Kidney capillary endothelial cell (primary cell): ENCODE measurements around the gene D2HGDH.
"Not testable (repeated sequence)": the region's sequence is repeated elsewhere in the genome, so short reads cannot be mapped to it uniquely, and the experiment has no call there.

Experiments used
- DNase-seq: peaks from one replicate; pipeline ENCODE4 v3.0.0-alpha.2; 2018; ENCODE audit warnings: low spot score

The D2HGDH gene

DNA sequence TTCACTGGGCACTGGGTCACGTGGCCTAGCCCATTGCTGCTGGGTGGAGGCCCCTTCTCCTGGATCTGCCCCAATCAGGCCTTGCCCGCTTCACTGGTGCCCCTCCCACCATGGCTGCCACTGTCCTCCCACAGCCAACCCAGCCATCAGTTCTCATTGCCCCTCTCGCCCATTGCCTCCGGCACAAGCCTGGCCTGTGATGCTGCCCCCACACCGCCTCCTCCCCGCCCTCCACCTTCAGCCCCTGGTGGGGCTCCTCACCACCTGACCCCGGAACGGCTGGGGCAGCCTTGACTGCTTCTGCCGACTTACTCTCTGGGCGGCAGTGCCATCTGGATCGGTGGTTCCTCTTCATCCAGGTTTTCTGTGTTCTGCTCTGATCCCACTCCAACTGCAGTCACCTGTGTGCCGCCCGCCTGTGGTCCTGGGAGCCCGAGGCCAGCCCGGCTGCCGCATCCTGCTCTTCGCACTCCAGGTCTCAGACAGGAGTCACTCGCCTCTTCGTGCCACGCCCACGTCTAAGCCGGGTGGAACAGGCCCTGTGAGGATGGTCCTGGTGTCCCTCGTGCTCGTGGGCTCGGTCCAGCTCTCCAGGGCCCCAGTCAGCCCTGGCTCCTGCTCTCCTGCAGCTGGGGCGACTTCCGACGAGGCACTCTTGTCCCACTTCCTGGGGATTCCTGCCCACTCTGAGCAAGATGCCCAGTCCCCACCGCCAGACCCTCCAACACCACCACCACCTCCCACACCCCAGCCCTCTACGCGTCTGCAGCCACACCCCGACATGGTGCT is 14.2 kb downstream of the D2HGDH start:
- DNase-seq = no peak

DNA sequence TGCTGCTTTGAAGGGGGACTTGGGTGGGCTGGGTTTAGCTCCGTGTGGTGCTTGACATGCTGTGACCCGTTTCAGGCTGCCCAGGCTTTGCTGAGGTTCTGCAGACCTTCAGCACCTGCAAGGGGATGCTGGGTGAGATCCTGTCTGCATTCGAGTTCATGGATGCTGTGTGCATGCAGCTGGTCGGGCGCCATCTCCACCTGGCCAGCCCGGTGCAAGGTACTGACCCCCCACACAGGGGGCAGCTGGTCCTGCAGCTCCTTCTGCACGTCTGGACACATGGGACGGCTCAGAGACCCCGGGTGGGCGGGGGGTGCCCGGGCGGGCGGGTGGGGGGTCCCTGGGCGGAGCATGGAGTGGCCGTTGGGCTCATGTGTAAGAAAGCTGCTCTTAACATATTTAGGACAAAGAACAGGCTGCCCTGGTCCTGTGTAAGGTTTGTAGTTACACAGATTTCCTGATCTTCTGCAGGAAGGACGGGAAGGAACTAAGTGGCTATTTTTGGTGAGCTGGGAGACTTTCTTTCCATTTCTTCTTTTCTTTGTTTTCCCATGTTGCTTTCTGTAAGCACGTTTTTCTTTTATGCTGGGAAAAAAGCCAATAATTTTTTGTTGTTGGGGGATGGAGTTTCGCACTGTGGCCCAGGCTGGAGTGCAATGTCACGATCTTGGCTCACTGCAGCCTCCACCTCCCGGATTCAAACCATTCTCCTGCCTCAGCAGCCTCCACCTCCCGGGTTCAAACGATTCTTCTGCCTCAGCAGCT is 15.8 kb downstream of the D2HGDH start:
- no peak for DNase-seq

DNA sequence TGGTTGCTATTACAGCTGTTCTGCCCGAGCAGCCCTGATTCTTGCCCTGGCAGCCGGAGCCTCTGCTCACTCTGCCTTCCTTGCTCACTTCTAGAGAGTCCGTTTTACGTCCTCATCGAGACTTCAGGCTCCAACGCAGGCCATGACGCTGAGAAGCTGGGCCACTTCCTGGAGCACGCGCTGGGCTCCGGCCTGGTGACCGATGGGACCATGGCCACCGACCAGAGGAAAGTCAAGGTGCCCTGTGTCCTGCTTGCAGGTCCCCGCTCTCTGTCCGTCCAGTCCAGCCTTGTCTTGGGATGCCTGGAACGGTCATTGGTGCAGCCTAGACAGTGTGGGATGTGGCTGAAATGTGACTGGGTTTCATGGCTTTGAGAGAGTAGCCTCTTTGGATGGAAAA is 16.7 kb downstream of the D2HGDH start:
- no peak for DNase-seq

DNA sequence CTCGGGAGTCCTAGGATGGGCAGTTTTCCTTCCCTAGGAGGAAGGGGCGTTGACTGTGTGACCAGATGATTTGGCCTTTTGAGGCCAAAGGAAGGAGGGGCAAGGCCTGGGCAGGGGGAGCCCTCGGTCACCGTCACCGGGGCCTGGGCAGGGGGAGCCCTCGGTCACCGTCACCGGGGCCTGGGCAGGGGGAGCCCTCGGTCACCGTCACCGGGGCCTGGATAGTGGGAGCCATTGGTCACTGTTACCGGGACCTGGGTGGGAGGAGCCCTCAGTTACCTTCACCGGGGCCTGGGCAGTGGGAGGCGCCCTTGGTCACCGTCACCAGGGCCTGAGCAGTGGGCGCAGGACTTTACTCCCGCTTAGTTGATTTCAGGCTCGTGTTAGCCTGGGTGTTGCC is 17.3 kb downstream of the D2HGDH start:
- DNase-seq = no peak

DNA sequence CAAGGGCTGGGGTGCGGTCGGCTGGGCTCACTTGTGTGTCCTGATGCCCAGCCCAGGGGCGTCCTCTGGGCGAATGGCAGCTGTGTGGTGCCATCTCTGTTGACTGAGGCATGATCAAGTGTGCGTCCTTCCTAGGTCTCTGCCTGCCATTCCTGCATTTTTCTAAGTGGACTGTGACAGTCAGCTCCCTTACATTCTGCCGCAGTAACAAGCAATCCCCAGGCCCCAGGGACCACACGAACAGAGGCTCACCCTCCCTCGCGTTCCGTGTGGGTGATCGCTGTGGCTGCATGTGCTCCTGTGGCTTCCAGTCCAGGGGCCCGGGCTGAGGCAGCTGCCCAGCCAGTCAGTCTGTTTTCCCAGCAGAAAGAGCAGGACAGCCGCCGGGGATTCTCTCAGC is 17.8 kb downstream of the D2HGDH start:
- no peak for DNase-seq

DNA sequence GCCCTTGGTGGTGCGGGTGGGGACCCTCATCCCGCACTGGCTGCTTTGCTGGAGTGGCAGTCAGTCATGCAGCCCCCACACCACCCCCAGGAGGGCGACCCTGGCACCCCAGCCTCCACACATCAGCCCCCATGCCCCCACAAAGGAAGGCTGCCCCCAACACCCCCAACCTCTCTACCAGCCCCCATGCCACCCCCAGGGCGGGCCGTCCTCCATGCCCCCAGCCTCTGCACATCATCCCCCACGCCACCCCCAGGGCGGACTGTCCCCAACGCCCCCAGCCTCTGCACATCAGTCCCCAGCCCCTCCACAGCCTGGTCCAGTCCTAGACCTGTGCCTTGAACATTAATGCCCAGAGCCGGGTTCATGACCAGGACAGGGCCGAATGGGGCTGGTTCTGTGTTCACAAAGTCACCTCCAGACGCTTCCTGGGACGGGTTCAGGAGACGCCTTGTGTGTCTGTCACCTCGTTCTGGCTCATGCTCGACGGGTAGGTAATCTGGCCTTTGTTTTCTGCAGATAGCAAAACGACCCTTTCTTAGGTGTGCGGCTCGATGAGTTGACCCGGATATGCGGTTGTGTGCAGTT is 18.4 kb downstream of the D2HGDH start:
- DNase-seq = no peak

DNA sequence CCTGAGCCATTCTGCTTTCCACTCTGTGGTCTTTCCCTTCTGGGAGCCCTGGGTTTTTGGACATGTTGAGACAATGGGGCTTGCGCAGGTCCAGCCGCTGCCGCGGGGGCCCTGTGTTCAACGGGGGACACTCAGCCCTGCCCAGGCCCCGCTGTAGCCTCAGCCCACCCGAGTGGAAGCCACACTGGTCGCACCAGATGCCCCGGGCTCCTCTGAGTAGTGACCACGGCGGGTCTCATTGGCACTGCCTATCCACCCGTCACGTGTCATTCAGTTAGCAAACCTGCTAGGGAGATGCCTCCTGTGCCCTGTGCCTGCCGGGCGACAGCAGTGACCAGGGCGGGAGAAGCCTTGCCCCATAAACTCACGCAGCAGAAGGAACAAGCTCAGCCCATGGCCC is 19.1 kb downstream of the D2HGDH start:
- DNase-seq = no peak

DNA sequence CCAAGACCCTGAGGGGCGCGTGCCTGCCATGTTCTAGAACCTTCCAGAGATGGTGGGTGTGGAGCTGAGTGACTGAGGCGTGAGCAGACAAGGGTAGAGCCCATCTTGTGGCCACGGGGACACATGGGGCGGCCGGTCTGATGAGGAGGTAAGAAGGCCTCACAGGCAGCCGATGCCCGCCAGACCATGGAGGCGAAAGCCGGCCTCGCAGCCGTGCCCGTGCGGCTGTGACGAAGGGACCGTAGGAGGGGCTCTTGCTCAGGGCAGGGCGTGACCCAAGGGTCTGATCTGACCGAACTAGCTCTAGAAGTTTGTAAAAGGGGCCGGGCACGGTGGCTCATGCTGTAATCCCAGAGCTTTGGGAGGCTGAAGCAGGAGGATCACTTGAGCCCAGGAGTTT is 19.6 kb downstream of the D2HGDH start:
- DNase-seq = no peak

DNA sequence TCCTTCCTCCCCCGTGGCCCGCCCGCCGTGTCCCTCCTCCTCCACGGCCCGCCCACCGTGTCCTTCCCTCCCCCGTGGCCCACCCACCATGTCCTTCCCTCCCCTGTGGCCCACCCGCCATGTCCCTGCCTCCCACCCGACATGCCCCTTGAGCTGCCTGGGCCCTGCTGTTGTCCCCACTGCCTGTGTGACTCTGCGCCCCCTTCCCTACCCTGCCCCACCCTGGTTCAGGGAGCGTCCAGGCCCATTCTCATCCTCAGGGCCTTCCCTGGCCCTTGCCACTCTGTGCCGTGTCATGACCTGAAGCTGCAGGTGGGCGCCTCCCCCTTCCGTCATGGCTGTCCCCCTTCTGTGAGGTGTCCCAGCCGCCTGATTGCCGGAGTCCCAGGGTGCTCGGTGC is 20.7 kb downstream of the D2HGDH start:
- no peak for DNase-seq

DNA sequence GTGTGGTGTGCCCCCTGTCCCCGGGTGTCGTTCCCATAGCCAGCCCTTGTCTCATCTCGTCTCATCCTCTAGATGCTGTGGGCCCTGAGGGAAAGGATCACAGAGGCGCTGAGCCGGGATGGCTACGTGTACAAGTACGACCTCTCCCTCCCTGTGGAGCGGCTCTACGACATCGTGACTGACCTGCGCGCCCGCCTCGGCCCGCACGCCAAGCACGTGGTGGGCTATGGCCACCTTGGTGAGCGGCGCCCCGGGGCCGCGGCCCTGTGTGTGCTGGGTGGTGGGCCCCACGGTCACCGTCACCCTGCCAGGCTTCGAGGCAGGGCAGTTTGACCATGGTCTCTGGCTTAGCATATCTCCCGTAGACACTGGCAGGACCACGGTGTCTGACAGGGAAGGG is 21.3 kb downstream of the D2HGDH start:
- DNase-seq = no peak

DNA sequence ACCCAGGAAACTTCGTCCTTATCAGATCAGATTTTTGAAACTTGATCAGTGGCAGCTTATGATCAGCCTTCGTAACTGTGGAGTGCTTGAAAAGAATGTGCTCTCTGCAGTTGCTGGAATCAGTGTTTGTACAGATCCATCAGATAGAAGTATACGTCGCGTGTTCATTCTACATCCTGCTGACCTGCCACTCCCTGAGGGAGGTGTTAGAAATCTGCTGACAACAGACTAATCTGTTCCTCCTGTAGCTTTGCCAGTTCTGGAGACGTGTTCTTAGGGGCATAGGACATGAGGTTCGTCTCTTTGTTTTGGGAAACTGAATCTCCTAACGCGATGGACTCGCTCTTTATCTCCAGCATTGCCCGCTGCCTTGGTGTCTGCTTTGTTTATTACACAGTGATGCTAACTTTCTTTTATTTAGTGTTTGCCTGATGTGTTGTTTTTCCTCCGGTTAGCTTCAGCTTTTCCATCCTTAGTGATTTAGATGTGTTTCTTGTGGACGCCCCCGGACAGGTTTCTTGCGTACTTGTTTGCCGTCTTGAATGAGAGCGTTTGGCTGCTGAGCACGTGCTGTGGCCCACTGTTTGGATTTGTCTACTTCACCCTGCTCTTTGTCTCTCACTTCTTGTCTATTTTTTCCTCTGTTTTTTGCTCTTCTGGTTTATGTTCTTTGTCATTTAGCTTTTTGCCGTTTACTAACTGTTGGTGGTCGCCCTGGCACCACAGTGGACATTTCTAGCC is 24.8 kb downstream of the D2HGDH start:
- DNase-seq = no peak

DNA sequence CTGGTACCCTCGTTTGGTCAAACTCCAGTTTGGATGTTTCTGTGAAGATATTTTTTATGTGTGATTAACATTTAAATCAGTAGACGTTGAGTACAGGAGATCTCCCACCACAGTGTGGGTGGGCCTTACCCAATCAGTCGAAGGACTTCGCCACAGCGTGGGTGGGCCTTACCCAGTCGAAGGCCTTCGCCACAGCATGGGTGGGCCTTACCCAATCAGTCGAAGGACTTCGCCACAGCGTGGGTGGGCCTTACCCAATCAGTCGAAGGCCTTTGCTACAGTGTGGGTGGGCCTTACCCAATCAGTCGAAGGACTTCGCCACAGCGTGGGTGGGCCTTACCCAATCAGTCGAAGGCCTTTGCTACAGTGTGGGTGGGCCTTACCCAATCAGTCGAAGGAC is 25.5 kb downstream of the D2HGDH start:
- DNase-seq = not testable (repeated sequence)

DNA sequence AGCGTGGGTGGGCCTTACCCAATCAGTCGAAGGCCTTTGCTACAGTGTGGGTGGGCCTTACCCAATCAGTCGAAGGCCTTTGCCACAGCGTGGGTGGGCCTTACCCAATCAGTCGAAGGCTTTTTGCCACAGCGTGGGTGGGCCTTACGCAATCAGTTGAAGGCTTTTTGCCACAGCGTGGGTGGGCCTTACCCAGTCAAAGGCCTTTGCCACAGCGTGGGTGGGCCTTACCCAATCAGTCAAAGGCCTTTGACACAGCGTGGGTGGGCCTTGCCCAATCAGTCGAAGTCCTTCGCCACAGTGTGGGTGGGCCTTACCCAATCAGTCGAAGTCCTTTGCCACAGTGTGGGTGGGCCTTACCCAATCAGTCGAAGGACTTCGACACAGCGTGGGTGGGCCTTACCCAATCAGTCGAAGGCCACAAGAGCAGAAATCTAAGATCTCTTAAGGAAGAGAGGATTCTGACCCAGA is 25.9 kb downstream of the D2HGDH start:
- DNase-seq = no peak

DNA sequence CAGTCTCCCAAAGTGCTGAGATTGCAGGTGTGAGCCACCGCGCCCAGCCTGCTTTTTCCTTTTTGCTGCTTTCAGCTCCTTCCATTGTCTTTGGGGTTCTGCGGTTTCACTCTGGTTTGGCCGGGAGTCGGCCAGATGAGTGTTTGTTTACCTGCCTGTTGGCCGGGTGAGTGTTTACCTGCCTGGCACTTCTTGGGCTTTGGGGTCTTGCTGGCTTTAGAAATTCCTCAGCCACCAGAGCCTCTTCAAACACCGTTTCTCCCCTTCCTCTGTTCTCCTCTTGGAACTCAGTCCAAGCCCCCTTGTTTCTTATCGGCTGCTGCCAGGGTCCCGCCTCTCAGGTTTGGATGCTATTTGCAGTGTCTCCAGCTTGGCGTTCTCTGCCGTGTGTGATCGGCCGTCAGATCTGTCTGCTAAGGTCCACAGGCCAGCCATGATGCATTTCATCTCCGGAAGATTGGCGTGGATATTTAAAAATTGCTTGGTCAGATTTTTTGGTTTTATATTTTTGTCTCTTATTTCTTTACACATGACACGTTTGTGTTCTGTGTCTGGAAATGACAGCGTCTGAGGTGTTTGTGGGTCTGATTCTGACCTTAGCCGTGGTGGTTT is 28.0 kb downstream of the D2HGDH start:
- DNase-seq = no peak

DNA sequence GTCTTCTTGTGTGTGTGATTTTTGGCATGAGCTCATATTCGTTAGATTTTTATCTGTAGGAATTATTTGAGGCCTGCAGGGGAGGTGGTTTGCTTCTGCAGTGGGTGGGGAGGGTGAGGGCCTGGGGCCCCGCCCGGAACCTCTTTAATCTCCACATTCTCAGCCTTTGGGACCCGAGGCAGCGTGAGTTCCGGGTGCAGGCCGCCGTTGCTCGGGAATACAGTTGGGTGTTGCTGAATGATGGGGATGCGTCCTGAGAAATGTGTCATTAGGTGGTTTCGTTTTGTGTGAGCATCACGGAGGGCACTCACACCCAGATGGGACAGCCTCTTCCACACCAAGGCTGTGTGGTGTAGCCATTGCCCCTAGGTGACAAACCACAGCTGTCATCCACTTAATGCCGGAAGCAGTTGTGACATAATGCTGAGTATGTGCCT is 28.5 kb downstream of the D2HGDH start:
- no peak for DNase-seq

DNA sequence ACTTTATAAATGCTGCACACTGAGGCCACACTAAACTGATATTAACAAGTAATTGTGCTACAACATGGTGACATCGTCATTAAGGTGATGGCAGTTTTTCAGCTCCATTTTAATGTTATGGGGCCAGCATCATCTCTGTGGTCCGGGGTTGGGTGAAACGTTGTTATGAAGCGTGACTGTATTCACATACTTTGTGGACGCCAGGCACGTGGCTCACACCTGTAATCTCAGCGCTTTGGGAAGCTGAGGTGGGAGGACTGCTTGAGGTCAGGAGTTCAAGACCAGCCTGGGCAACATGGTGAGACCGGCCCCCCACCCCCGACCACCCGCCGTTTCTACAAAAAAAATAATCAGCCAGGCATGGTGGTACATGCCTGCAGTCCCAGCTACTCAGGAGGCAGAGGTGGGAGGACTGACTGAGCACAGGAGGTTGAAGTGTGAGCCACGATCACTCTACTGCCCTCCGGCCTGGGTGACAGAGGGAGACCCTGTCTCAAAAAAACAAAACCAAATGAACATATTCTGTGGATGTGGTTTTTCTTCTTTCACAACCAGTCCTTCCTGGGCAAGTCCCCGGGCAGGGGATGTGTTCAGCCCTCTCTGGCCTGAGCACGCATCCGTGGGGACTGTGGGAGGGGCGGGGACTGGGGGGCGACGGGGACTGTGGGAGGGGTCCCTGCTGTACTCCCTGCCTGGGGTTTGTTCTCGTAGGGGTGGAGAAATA is 29.3 kb downstream of the D2HGDH start:
- DNase-seq = no peak

DNA sequence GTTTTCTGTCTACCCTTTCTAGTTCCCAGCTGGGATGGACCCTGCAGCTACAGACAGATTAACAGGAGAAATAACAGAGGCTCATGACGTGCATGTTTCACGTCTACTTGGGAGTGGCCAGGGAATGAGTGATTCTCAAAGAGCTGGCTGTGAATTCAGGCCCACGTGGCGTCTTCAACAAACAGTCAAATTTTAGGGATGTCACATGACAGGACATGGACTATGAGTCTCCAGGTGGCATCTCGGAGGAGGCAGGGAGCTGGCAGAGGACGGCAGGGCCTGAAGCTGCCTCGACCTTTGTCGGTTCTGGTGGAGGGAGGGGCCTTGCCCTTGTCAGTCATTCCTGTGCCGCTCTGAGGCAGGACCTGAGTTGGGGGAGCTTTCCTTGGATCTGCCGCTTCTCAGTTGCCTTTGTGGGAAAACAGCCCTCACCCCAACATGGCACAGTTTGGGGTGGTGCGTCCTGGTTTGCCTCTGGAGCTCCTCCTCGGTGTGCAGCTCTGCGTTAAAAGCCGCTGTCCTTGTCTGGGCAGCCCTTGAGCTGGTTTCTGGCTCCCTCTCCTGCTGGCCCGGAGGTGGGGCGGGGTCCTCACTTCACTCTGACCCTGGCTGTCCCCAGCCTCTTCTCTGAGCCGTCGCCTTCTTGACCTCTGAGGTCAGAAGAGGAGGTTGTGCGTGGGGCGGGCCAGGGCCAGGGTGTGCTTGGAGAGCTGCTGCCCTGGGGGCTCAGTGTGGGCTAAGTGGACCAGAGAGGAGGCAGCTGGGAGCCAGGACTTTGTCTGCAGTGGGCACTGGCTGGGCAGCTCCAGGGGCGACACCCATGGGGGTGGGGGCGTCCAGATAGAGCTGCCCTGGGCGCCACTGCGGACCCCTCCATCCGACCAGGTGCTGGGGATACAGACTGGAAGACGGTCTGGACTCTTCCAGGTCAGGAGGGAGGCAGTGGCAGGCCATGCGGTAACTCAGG is 30.1 kb downstream of the D2HGDH start:
- no peak for DNase-seq

DNA sequence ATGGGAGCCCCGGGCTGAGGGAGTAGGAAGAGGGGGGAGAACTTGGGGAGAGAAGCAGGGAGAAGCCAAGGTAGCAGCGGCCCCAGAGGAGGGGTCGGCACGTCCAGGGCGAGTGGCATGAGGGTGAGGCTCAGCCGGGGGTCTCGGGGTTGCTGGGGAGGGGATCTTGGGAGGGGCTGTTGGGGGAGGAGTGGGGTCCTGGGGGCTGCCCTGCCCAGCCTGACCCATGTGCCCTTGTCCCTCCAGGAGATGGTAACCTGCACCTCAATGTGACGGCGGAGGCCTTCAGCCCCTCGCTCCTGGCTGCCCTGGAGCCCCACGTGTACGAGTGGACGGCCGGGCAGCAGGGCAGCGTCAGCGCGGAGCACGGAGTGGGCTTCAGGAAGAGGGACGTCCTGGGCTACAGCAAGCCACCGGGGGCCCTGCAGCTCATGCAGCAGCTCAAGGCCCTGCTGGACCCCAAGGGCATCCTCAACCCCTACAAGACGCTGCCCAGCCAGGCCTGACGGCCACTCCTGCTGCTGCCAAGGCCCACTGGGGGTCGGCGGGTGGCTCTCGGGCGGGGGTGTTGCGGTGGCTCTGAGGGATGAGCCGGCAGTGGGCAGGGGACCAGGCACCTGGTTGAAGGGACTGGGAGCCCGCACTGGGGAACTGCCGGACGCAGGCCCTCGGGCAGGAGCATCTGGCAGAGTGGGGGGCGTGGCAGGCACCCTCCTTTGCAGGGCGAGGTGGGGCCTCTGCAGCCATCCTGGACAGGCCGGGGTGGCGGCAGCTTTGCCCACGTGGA is 33.2 kb downstream of the D2HGDH start:
- no peak for DNase-seq

DNA sequence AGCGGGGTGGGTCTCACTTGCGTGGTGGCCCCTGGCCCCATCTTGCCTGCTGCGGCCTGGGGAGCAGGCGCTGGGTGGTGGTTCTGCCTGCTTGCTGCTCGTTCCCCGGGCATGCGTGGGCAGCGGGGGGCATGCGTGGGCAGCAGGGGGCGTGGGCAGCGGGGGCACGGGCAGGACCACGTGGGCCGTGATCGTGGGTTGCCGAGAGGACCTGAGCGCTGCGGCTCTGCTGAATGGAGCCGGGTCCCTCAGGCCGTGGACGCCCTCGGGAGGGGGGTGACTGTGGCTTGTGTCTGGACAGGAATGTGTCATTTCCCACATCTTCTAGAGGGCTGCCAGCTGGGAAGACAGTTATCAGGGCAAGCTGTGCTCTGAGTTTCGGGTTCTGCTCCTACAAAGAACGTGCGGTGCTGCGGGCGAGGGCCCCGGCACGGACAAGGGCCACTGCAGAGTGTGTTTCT is 33.9 kb downstream of the D2HGDH start:
- no peak for DNase-seq
